Spleen (tissue), 11 donors: ENCODE results near the gene CSTPP1. TPM values are rescaled to one million over a fixed set of nuclear protein-coding genes. Genes with fewer than 3 reads are reported as not detected.
A peak's percentile ranks its signal among the peaks of the same experiment; 100 is the strongest.

Experiments
- DNase-seq: peaks from one replicate; pipeline ENCODE4 v3.0.0-alpha.2; 2020
- H3K27ac ChIP-seq, 8 donors: fragments of 200-600 bp; sonication (generic) in 7 of 8; 1 replicate in 4 of 8; 2 replicates in 4 of 8; pipeline versions ENCODE4 v1.5.0 to v1.8.0; 2016 to 2021; ENCODE audit warnings: inconsistent platforms in 4 of 8, mild to moderate bottlenecking in 4 of 8, moderate library complexity in 1 of 8
- H3K27me3 ChIP-seq, 7 donors: fragments of 200-600 bp; sonication (generic) in 6 of 7; replicated peaks in 1 of 7; 1 replicate in 4 of 7; 2 replicates in 3 of 7; pipeline versions ENCODE4 v1.5.0 to v1.8.0; 2016 to 2021; ENCODE audit warnings: inconsistent platforms in 3 of 7, mild to moderate bottlenecking in 1 of 7
- H3K36me3 ChIP-seq, 6 donors: fragments of 200-600 bp; sonication (generic) in 5 of 6; 1 replicate in 4 of 6; 2 replicates in 2 of 6; pipeline versions ENCODE4 v1.5.0 to v1.8.0; 2016 to 2021; ENCODE audit warnings: inconsistent platforms in 2 of 6
- H3K4me1 ChIP-seq, 6 donors: fragments of 200-600 bp; sonication (generic) in 5 of 6; 1 replicate in 3 of 6; 2 replicates in 3 of 6; pipeline versions ENCODE4 v1.5.0 to v1.8.0; 2016 to 2021; ENCODE audit warnings: inconsistent platforms in 3 of 6
- H3K4me3 ChIP-seq, 8 donors: fragments of 200-600 bp; sonication (generic) in 7 of 8; 1 replicate in 4 of 8; 2 replicates in 4 of 8; pipeline versions ENCODE4 v1.5.0 to v1.8.0; 2016 to 2021; ENCODE audit warnings: inconsistent platforms in 4 of 8, mild to moderate bottlenecking in 4 of 8, moderate library complexity in 2 of 8
- H3K9me3 ChIP-seq, 8 donors: fragments of 200-600 bp; sonication (generic) in 7 of 8; 1 replicate in 4 of 8; 2 replicates in 4 of 8; pipeline versions ENCODE4 v1.5.0 to v1.8.0; 2016 to 2021; ENCODE audit warnings: inconsistent platforms in 4 of 8
- POLR2A ChIP-seq, 3 donors: fragments of 450-650 bp; IDR thresholded peaks; one replicate each; pipeline ENCODE4 v1.5.1; 2017; ENCODE audit warnings: antibody characterized with exemption in 3 of 3, mild to moderate bottlenecking in 1 of 3
- POLR2AphosphoS5 ChIP-seq, 3 donors: sonication (generic); formaldehyde crosslinking; IDR thresholded peaks; one replicate each; pipeline ENCODE4 v1.5.1; 2017; ENCODE audit warnings: antibody characterized with exemption in 3 of 3
- WGBS, 5 donors: extraction: QIAGEN DNeasy Blood & Tissue Kit in 3 of 5; methylation state at CpG; one replicate each; pipeline versions ENCODE4 v1.1.5 to v1.1.7; 2013 to 2018; 5-methylcytosine and 5-hydroxymethylcytosine counted together
- intact Hi-C: fragments of 100-400 bp; cut with DNase I; formaldehyde crosslinking; loops from one replicate; pipeline ENCODE4 v1.15.0; 2023; ENCODE audit warnings: low total_unique reads
- polyA plus RNA-seq, 3 donors: library from polyadenylated mRNA; stranded (reverse); fragments of 200-250 nt; gene quantifications; one replicate each; pipeline ENCODE4 v1.2.1, GENCODE V29; 2013
- total RNA-seq, 7 donors: library from RNA; depleted of rRNA in 3 of 7; stranded (reverse); fragments of >200 nt in 3 of 7; fragmentation: NEBNext Ultra II Directional in 4 of 7; extraction: Animal tissue kit (Norgen Biotek cat#: 25700) in 4 of 7; gene quantifications; one replicate each; pipeline versions ENCODE4 v1.1.0 to v1.2.1, GENCODE V29; 2016 to 2021
- TF ChIP-seq, protein P1 (sequence below), 11 experiments: fragments of 200-600 bp in 7 of 11; fragments of 450-650 bp in 4 of 11; sonication (generic) in 4 of 11; IDR thresholded peaks in 8 of 11; conservative IDR thresholded peaks in 3 of 11; 1 replicate in 7 of 11; 2 replicates in 4 of 11; pipeline versions ENCODE4 v1.4.0 to v1.8.0; 2016 to 2021; ENCODE audit warnings: antibody characterized with exemption in 11 of 11, inconsistent platforms in 4 of 11, mild to moderate bottlenecking in 1 of 11
- donor health status: healthy with polysubstance abuse.
- donor health status: DM: no; HTN: no; CAD: no; lungs with moderate emphysema.
- donor health status: DM: no; HTN: no; CAD: no.
- donor health status: Bipolar disorder and iron deficiency.
- donor health status: healthy.
- donor health status: DM: no; HTN: no; CAD: no.
- donor health status: DM: yes; HTN: yes; CAD: no.

The CSTPP1 gene
- total and polyA plus RNA-seq, 10 donors, result 8.6 to 23.0 (median 14.4) TPM

DNA sequence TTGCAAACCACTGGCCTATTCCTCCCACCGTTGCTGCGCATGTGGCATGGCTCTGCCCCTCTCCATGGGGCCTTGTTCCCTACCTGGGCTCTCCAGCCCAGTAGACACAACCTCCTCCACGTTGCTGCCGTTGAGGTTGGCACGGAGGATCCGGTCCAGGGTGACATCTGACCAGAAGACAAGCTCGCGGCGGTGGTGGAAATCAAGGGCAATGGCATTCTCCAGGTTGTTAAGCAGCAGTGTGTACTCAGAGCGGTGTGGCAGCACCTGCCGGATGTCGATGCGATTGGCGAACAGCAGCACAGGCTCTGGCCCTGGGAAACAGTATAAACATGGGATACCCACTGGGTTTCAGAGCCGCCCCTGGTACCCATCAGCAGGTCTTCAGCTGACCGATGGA lies 42.1 kb upstream of the CSTPP1 start:
- Histone ChIP-seq H3K36me3 (no peaks in the 10 kb centered on the region), H3K4me3 (no peak overlapping the region), H3K9me3 (no peaks in the 10 kb centered on the region), H3K27me3 (no peaks in the 10 kb centered on the region), H3K27ac (no peak overlapping the region), H3K4me1 (peaks cover 0 to 12% (median 4%) of the 10 kb centered on the region in 6 donors)
- WGBS, 5 donors, result 92 to 96% (median 95%) methylated on average over 16 of the region's 16 CpGs
- intact Hi-C loops, result no loop called here
- TF ChIP-seq POLR2A (IDR thresholded peaks at IDR 0.05) (no peak), POLR2AphosphoS5 (IDR thresholded peaks at IDR 0.05) (no peak)
- TF ChIP-seq, protein P1, sequence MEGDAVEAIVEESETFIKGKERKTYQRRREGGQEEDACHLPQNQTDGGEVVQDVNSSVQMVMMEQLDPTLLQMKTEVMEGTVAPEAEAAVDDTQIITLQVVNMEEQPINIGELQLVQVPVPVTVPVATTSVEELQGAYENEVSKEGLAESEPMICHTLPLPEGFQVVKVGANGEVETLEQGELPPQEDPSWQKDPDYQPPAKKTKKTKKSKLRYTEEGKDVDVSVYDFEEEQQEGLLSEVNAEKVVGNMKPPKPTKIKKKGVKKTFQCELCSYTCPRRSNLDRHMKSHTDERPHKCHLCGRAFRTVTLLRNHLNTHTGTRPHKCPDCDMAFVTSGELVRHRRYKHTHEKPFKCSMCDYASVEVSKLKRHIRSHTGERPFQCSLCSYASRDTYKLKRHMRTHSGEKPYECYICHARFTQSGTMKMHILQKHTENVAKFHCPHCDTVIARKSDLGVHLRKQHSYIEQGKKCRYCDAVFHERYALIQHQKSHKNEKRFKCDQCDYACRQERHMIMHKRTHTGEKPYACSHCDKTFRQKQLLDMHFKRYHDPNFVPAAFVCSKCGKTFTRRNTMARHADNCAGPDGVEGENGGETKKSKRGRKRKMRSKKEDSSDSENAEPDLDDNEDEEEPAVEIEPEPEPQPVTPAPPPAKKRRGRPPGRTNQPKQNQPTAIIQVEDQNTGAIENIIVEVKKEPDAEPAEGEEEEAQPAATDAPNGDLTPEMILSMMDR (IDR thresholded peaks at IDR 0.05 in 8 of 11, conservative IDR thresholded peaks at IDR 0.05 in 3 of 11), result no peak
- no peak for DNase-seq

DNA sequence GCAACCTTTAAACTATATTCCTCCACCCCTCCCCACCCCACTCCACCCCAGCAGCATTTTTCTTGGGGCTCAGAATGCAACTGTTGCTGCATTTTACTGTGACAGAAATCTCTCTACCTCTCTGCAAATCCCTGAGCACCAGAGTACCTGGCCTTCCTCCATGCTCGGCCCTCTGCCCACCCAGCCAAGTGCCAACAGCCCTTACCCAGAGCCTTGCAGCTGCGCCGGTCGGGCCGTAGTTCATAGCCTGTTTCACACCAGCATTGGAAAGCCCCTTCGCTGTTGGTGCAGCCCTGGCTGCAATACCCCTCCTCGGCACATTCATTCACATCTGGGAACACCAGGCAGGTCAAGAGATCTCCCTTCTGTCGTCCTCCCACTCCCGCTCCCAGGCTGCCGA lies 41.6 kb upstream of the CSTPP1 start:
- H3K9me3 ChIP-seq, result no peaks in the 10 kb centered on the region
- no peak overlapping the region for H3K4me3 ChIP-seq
- no peaks in the 10 kb centered on the region for H3K36me3 ChIP-seq
- peak; percentile 61 for DNase-seq
- no peak overlapping the region for H3K27ac ChIP-seq
- intact Hi-C loops, result no loop called here
- H3K27me3 ChIP-seq, result no peaks in the 10 kb centered on the region
- WGBS, 5 donors, result 86 to 95% (median 90%) methylated on average over 10 of the region's 10 CpGs
- peaks cover 0 to 8% (median under 1%) of the 10 kb centered on the region in 6 donors for H3K4me1 ChIP-seq
- TF ChIP-seq POLR2AphosphoS5 (IDR thresholded peaks at IDR 0.05), result no peak
- no peak for TF ChIP-seq POLR2A (IDR thresholded peaks at IDR 0.05)
- TF ChIP-seq, protein P1 (IDR thresholded peaks at IDR 0.05 in 8 of 11, conservative IDR thresholded peaks at IDR 0.05 in 3 of 11), result no peak

GRCh38 chr11:46895821-46896220 lies 40.7 kb upstream of the CSTPP1 start:
- Histone ChIP-seq H3K4me1 (peaks cover 0 to 8% (median 2%) of the 10 kb centered on the region in 6 donors), H3K36me3 (no peaks in the 10 kb centered on the region), H3K4me3 (no peak overlapping the region), H3K27me3 (no peaks in the 10 kb centered on the region), H3K27ac (no peak overlapping the region), H3K9me3 (no peaks in the 10 kb centered on the region)
- TF ChIP-seq POLR2AphosphoS5 (IDR thresholded peaks at IDR 0.05), result no peak
- DNase-seq, result peak; percentile 61
- intact Hi-C loops, result no loop called here
- WGBS, 5 donors, result 71 to 97% (median 90%) methylated on average over 4 to 10 of the region's 10 CpGs

DNA sequence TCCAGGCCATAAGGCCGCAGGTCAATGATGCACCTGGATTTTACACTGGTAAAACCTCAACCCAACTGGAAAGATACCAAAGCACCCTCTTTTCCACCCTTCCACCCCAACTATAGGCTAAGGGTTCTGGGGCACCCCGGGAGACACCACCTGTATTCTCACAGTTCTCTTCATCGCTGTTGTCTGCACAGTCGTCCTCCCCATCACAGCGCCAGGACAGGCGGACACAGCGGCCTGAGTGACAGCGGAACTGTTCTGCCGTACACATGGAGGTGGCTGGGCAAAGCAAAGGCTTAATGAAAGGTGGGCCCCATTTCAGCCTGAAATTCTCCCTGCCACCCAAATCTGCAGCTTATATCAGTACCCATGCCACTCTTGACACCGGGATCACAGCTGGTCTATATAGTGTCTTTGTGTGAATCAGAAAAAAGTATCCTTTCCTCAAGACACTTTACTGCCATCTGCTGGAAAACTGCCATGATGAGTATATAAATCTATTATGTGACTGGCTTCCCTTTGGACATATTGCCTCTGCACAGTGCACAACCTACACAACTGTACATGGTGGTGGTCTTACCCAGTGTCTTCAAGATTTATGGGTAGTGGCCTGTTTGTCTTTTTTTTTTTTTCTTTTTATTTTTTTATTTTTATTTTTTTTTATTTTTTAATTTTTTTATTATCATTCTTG lies 39.7 kb upstream of the CSTPP1 start:
- no peak overlapping the region for H3K4me3 ChIP-seq
- no peak for DNase-seq
- WGBS, 5 donors, result 82 to 96% (median 91%) methylated on average over 10 of the region's 10 CpGs
- H3K27me3 ChIP-seq, result no peaks in the 10 kb centered on the region
- H3K27ac ChIP-seq, result peak overlapping the region in 4 of 8 donors; percentile 4 to 33 (median 30)
- intact Hi-C loops, result no loop called here
- H3K4me1 ChIP-seq, result peaks cover 0 to 8% (median 2%) of the 10 kb centered on the region in 6 donors
- TF ChIP-seq POLR2A (IDR thresholded peaks at IDR 0.05) (no peak), POLR2AphosphoS5 (IDR thresholded peaks at IDR 0.05) (peak in 1 of 3 donors; percentile 17)
- TF ChIP-seq, protein P1 (IDR thresholded peaks at IDR 0.05 in 8 of 11, conservative IDR thresholded peaks at IDR 0.05 in 3 of 11), result peak in 3 of 11 experiments; percentile 7 to 15 (median 8)
- no peaks in the 10 kb centered on the region for H3K36me3 ChIP-seq
- H3K9me3 ChIP-seq, result no peaks in the 10 kb centered on the region
